ENCODE data around the gene TRIM21. TPM values are rescaled to one million over a fixed set of nuclear protein-coding genes. Genes with fewer than 3 reads are reported as not detected.

The TRIM21 gene
- total RNA-seq: 10 to 100 TPM; 16.1 to 20.1 (median 17.0) TPM

GRCh38 chr11:4393209-4393857, at the start of gene TRIM21:
TSS of gene TRIM21 (minus strand) at chr11:4393702. CDS start at chr11:4390409, 3,293 bp downstream.
- Histone ChIP-seq H3K9me3 (peaks cover 0 to 4% (median 0%) of the 10 kb centered on the region in 3 donors), H3K27me3 (no peaks in the 10 kb centered on the region), H3K27ac (peak within 1 kb of the TSS; percentile 69 to 87 (median 84)), H3K4me3 (peak within 1 kb of the TSS; percentile 88 to 99), H3K36me3 (peaks cover 0 to 23% of the 10 kb centered on the region in 2 donors), H3K4me1 (peaks cover 0 to 28% (median 3%) of the 10 kb centered on the region in 3 donors)
- TF ChIP-seq CTCF (IDR thresholded peaks at IDR 0.05) (no peak), POLR2AphosphoS5 (IDR thresholded peaks at IDR 0.05) (peak; percentile 31), EP300 (IDR thresholded peaks at IDR 0.05) (no peak), POLR2A (IDR thresholded peaks at IDR 0.05) (peak in 1 of 2 donors; percentile 5)
- 0 to 4% methylated on average over 1 to 4 of the region's 13 CpGs for WGBS, 2 donors (ENCODE audit: low coverage in 1 of 2)
- ATAC-seq: peak; percentile 97

- H3K36me3 ChIP-seq: no peaks in the 10 kb centered on the region
- H3K27ac ChIP-seq: no peak overlapping the region
- no peak overlapping the region for H3K4me3 ChIP-seq
- no peaks in the 10 kb centered on the region for H3K27me3 ChIP-seq
- WGBS, 2 donors (ENCODE audit: low coverage in 1 of 2): 79 to 89% methylated on average over 3 of the region's 3 CpGs
- H3K4me1 ChIP-seq: no peaks in the 10 kb centered on the region
- H3K9me3 ChIP-seq: no peaks in the 10 kb centered on the region
- TF ChIP-seq POLR2AphosphoS5 (IDR thresholded peaks at IDR 0.05) (no peak), EP300 (IDR thresholded peaks at IDR 0.05) (no peak), POLR2A (IDR thresholded peaks at IDR 0.05) (no peak)
- ATAC-seq: no peak
Measured at GRCh38 chr11:4441515-4441914, 48.0 kb upstream of the TRIM21 start.

- Histone ChIP-seq H3K36me3 (no peaks in the 10 kb centered on the region), H3K27me3 (no peaks in the 10 kb centered on the region), H3K27ac (no peak overlapping the region), H3K9me3 (no peaks in the 10 kb centered on the region), H3K4me3 (no peak overlapping the region), H3K4me1 (no peaks in the 10 kb centered on the region)
- no peak for ATAC-seq
- 60 to 67% methylated on average over 1 of the region's 1 CpG for WGBS, 2 donors (ENCODE audit: low coverage in 1 of 2)
- no peak for TF ChIP-seq POLR2AphosphoS5 (IDR thresholded peaks at IDR 0.05)
- TF ChIP-seq EP300 (IDR thresholded peaks at IDR 0.05): no peak
- no peak for TF ChIP-seq POLR2A (IDR thresholded peaks at IDR 0.05)
- TF ChIP-seq CTCF (IDR thresholded peaks at IDR 0.05): no peak
Measured at GRCh38 chr11:4436411-4436810, 42.9 kb upstream of the TRIM21 start.

GRCh38 chr11:4433856-4434255, 40.4 kb upstream of the TRIM21 start:
- ATAC-seq: no peak
- H3K36me3 ChIP-seq: no peaks in the 10 kb centered on the region
- TF ChIP-seq EP300 (IDR thresholded peaks at IDR 0.05) (no peak), POLR2AphosphoS5 (IDR thresholded peaks at IDR 0.05) (no peak), CTCF (IDR thresholded peaks at IDR 0.05) (no peak), POLR2A (IDR thresholded peaks at IDR 0.05) (no peak)
- WGBS, 2 donors (ENCODE audit: low coverage in 1 of 2): 72 to 75% methylated on average over 2 of the region's 2 CpGs
- no peak overlapping the region for H3K4me3 ChIP-seq
- no peak overlapping the region for H3K27ac ChIP-seq
- H3K9me3 ChIP-seq: no peaks in the 10 kb centered on the region
- H3K27me3 ChIP-seq: no peaks in the 10 kb centered on the region
- H3K4me1 ChIP-seq: no peaks in the 10 kb centered on the region

- ATAC-seq: no peak
- Histone ChIP-seq H3K4me3 (no peak overlapping the region), H3K27ac (no peak overlapping the region), H3K36me3 (no peaks in the 10 kb centered on the region), H3K4me1 (no peaks in the 10 kb centered on the region), H3K27me3 (no peaks in the 10 kb centered on the region), H3K9me3 (no peaks in the 10 kb centered on the region)
- WGBS, 2 donors (ENCODE audit: low coverage in 1 of 2): 56 to 63% methylated on average over 4 of the region's 4 CpGs
- TF ChIP-seq POLR2AphosphoS5 (IDR thresholded peaks at IDR 0.05) (no peak), EP300 (IDR thresholded peaks at IDR 0.05) (no peak), CTCF (IDR thresholded peaks at IDR 0.05) (no peak), POLR2A (IDR thresholded peaks at IDR 0.05) (no peak)
Measured at GRCh38 chr11:4430051-4430450, 36.5 kb upstream of the TRIM21 start.
